ENCODE measurements around the gene ADGRL4. TPM values are rescaled to one million over a fixed set of nuclear protein-coding genes. Genes with fewer than 3 reads are reported as not detected.

The ADGRL4 gene
- total and polyA plus RNA-seq, 7 donors: 0.60 to 9.3 (median 6.7) TPM

DNA sequence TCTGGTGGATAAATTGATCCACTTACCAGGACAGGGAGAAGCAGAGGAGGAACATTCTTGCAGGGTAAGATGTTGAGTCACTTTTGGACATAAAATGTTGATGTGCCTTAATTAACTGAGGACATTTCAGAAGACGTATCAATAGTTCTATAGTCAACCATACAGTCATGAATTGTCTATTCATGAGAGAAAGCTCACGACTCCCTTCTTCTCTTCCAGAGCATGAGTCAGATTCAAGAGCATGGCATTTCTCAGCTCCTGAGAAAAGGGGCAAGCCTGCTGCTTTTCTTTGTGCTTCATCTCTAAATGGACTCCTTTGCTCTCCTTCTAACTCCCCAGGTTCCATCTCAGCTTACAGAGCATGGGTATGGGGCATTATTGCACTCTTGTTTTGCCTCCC is 55.7 kb downstream of the ADGRL4 start:
- Histone ChIP-seq H3K4me3 (no peak overlapping the region), H3K36me3 (no peaks in the 10 kb centered on the region), H3K27ac (no peak overlapping the region), H3K9me3 (no peaks in the 10 kb centered on the region), H3K4me1 (no peaks in the 10 kb centered on the region), H3K27me3 (no peaks in the 10 kb centered on the region)
- no peak for DNase-seq
- TF ChIP-seq POLR2A (IDR thresholded peaks at IDR 0.05): no peak
- TF ChIP-seq POLR2AphosphoS5 (IDR thresholded peaks at IDR 0.05): no peak
- TF ChIP-seq, protein P1, sequence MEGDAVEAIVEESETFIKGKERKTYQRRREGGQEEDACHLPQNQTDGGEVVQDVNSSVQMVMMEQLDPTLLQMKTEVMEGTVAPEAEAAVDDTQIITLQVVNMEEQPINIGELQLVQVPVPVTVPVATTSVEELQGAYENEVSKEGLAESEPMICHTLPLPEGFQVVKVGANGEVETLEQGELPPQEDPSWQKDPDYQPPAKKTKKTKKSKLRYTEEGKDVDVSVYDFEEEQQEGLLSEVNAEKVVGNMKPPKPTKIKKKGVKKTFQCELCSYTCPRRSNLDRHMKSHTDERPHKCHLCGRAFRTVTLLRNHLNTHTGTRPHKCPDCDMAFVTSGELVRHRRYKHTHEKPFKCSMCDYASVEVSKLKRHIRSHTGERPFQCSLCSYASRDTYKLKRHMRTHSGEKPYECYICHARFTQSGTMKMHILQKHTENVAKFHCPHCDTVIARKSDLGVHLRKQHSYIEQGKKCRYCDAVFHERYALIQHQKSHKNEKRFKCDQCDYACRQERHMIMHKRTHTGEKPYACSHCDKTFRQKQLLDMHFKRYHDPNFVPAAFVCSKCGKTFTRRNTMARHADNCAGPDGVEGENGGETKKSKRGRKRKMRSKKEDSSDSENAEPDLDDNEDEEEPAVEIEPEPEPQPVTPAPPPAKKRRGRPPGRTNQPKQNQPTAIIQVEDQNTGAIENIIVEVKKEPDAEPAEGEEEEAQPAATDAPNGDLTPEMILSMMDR (IDR thresholded peaks at IDR 0.05): no peak
- no peak for TF ChIP-seq EP300 (IDR thresholded peaks at IDR 0.05)
- WGBS, 2 donors: 76 to 88% methylated on average over 2 of the region's 2 CpGs
- intact Hi-C loops (cut with DNase I): no loop called here

- H3K27ac ChIP-seq: no peak overlapping the region
- 82 to 90% methylated on average over 2 of the region's 2 CpGs for WGBS, 2 donors
- no peak overlapping the region for H3K4me3 ChIP-seq
- no peaks in the 10 kb centered on the region for H3K27me3 ChIP-seq
- DNase-seq: no peak
- H3K9me3 ChIP-seq: no peaks in the 10 kb centered on the region
- H3K36me3 ChIP-seq: no peaks in the 10 kb centered on the region
- no peaks in the 10 kb centered on the region for H3K4me1 ChIP-seq
- intact Hi-C loops (cut with DNase I): no loop called here
- TF ChIP-seq, protein P1 (IDR thresholded peaks at IDR 0.05): no peak
- TF ChIP-seq POLR2A (IDR thresholded peaks at IDR 0.05) (no peak), POLR2AphosphoS5 (IDR thresholded peaks at IDR 0.05) (no peak), EP300 (IDR thresholded peaks at IDR 0.05) (no peak)
Observed at GRCh38 chr1:78949227-78949626, 57.3 kb downstream of the ADGRL4 start.

DNA sequence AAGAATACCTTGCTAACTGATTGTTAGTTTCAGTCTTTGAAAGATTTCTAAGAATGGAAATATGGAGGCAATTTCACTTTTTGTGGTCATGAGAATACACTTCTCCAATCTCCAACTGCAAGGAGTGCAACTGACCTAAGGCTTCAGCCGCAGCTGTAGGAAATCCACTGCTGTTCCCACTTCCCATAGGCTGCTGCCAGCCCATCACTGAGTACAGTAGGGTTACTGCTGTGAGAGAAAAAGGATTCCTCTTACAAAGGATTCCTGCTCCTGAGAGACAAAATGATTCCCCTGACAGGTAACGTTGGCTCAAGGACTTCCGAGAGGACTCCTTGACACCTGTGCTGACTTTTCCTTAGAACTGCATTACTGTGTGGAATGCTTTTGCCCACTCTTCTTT is 87.4 kb downstream of the ADGRL4 start:
- no peak for TF ChIP-seq EP300 (IDR thresholded peaks at IDR 0.05)
- no peak for TF ChIP-seq POLR2AphosphoS5 (IDR thresholded peaks at IDR 0.05)
- TF ChIP-seq POLR2A (IDR thresholded peaks at IDR 0.05): no peak
- TF ChIP-seq, protein P1 (IDR thresholded peaks at IDR 0.05): no peak
- Histone ChIP-seq H3K27me3 (no peaks in the 10 kb centered on the region), H3K4me1 (no peaks in the 10 kb centered on the region), H3K36me3 (no peaks in the 10 kb centered on the region), H3K9me3 (no peaks in the 10 kb centered on the region), H3K27ac (no peak overlapping the region), H3K4me3 (no peak overlapping the region)
- no peak for DNase-seq
- intact Hi-C loops (cut with DNase I): no loop called here
- WGBS, 2 donors: 68 to 89% methylated on average over 3 of the region's 3 CpGs

- Histone ChIP-seq H3K4me1 (no peaks in the 10 kb centered on the region), H3K4me3 (no peak overlapping the region), H3K27ac (no peak overlapping the region), H3K9me3 (no peaks in the 10 kb centered on the region), H3K27me3 (no peaks in the 10 kb centered on the region), H3K36me3 (no peaks in the 10 kb centered on the region)
- no peak for DNase-seq
- WGBS, 2 donors: 79 to 81% methylated on average over 2 of the region's 2 CpGs
- TF ChIP-seq, protein P1 (IDR thresholded peaks at IDR 0.05): no peak
- TF ChIP-seq POLR2A (IDR thresholded peaks at IDR 0.05) (no peak), POLR2AphosphoS5 (IDR thresholded peaks at IDR 0.05) (no peak), EP300 (IDR thresholded peaks at IDR 0.05) (no peak)
- intact Hi-C loops (cut with DNase I): no loop called here
Observed at GRCh38 chr1:78918157-78918556, 88.4 kb downstream of the ADGRL4 start.

- Histone ChIP-seq H3K9me3 (no peaks in the 10 kb centered on the region), H3K27me3 (no peaks in the 10 kb centered on the region), H3K4me1 (no peaks in the 10 kb centered on the region), H3K27ac (no peak overlapping the region), H3K36me3 (no peaks in the 10 kb centered on the region), H3K4me3 (no peak overlapping the region)
- WGBS, 2 donors: 82% methylated on average over 3 of the region's 3 CpGs
- intact Hi-C loops (cut with DNase I): no loop called here
- TF ChIP-seq EP300 (IDR thresholded peaks at IDR 0.05) (no peak), POLR2A (IDR thresholded peaks at IDR 0.05) (no peak)
- TF ChIP-seq, protein P1 (IDR thresholded peaks at IDR 0.05): no peak
- no peak for DNase-seq
Observed at GRCh38 chr1:78916986-78917385, 89.5 kb downstream of the ADGRL4 start.

Data from sigmoid colon (tissue), 7 donors.